ENCODE data around the gene FRMD8. TPM values are rescaled to one million over a fixed set of nuclear protein-coding genes. Genes with fewer than 3 reads are reported as not detected.

Gene FRMD8
- total and polyA plus RNA-seq, 2 of the 8 experiments (the other 6 are each of a cell fraction or from before 2014, with no cell fraction given): 15.0 to 19.2 TPM

DNA sequence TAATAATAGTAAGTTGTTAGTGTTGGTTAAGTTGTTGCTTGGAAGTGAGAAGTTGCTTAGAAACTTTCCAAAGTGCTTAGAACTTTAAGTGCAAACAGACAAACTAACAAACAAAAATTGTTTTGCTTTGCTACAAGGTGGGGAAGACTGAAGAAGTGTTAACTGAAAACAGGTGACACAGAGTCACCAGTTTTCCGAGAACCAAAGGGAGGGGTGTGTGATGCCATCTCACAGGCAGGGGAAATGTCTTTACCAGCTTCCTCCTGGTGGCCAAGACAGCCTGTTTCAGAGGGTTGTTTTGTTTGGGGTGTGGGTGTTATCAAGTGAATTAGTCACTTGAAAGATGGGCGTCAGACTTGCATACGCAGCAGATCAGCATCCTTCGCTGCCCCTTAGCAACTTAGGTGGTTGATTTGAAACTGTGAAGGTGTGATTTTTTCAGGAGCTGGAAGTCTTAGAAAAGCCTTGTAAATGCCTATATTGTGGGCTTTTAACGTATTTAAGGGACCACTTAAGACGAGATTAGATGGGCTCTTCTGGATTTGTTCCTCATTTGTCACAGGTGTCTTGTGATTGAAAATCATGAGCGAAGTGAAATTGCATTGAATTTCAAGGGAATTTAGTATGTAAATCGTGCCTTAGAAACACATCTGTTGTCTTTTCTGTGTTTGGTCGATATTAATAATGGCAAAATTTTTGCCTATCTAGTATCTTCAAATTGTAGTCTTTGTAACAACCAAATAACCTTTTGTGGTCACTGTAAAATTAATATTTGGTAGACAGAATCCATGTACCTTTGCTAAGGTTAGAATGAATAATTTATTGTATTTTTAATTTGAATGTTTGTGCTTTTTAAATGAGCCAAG, 38.9 kb downstream of the FRMD8 start (continued):
- TF ChIP-seq NRF1 (IDR thresholded peaks at IDR 0.05; ENCODE audit: low read depth, low read length) (no peak), POLR2A (IDR thresholded peaks at IDR 0.05; ENCODE audit: control extremely low read depth in 1 of 2, low read depth in 2 of 2, low read length in 2 of 2) (peak in 1 of 2 experiments; percentile 29; a peak in 2 of 3 replicates), SAP30 (IDR thresholded peaks at IDR 0.05; ENCODE audit: insufficient read depth, insufficient replicate concordance, low read length) (no peak)

Measured in H1 (cell line).